K562 treated with DMSO at 1 percent for 48 hours (cell line): ENCODE measurements around the gene ALDOA. TPM values are rescaled to one million over a fixed set of nuclear protein-coding genes. Genes with fewer than 3 reads are reported as not detected.

ENCODE experiments used
- total RNA-seq: library from RNA; unstranded; fragments of 300-600 nt; gene quantifications from 2 replicates; pipeline ENCODE4 v1.2.3, GENCODE V29; 2022; ENCODE audit warnings: low replicate concordance; ENCODE audit errors: extremely low read depth

Gene ALDOA
- 2,195 and 3,246 TPM in 2 replicates for total RNA-seq

DNA sequence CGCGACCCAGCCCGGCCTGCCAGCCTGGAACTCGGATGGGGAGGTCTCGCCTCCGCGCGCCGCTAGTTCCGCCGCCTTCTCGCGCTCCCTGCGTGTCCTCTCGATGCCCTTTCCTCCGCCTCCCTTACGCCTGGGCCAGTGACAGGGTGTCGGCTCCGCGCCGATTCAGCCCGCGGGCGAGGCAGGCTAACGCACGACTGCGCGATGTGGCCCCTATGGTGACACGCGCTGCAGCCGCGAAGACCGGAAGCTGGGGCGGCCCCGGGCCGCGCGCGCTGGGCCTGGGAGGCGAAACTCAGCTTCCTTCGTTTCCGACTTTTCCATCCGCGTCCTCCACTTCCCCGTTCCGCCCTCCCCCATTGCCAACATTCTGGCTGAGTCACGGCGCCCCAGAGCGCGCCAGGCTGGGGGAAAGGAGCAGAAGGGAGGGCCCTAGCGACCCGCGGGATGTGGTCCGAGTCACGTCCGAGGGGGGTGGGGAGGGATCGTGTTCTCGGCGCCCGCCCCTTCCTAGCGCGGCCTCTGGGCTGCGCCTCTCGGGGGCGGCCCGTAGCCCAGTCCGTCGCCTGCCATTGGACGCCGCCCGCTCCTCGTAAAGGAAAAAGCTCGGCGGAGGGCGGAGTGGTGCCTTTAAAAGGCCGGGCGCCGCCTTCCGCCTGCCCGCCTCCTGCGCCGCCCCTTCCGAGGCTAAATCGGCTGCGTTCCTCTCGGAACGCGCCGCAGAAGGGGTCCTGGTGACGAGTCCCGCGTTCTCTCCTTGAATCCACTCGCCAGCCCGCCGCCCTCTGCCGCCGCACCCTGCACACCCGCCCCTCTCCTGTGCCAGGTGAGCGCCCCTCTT is at the start of gene ALDOA:
ALDOA (plus strand) TSS at position 659 of the 841 bp plus-strand sequence. CDS start 1,138 bp downstream, outside the sequence.

DNA sequence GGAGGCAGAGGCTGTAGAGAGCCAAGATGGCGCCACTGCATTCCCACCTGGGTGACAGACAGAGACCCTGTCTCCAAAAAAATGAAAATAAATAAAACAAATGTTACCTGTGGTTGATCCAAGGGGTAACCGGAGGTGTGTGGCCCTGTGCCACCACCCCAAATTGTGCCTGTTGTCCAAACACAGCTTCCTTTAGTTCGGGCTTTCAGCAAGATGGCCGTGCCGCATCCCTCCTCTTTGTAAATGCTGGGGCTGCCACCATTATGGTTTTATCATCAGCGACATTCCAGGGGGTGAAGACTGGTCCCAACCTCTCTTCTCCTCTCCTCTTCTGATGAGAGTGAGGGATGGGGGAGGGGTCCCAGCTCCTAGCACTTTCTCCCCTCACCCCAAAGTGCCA is 42.7 kb upstream of the ALDOA start, which contains the start of gene C16orf92:
C16orf92 (plus strand) TSS at position 312 of the 400 bp plus-strand sequence. CDS start 143 bp downstream, outside the sequence.

DNA sequence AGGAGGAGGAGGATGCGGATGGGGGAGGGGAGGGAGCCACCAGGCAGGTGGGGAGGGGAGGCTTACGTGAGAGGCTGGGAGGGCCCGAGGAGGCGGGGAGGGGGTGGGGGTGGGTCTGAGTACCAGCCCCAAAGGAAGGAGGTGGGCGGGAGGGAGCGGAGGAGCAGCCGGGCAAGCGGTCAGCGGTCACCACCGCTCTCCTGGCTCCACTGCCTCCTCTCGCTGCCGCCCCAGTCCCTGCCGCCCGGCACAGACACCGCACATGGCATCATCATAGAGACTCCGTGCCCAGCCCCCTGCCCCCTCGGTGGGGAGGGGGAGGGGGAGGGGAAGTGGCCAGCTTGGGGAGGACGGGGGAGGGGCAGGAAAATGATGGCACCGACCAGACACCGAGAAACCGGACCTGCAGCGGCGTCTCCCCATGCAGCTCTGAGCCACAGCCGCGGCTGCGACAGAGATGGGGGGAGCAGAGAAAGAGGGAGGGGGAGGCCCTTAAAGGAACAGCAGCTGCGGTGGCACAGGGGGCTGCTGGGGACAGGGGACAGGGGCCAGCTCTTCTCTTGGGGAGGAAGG is 34.6 kb upstream of the ALDOA start, which contains the start of gene TLCD3B:
TLCD3B (minus strand) TSS at position 431 of the 573 bp plus-strand sequence. CDS start 744 bp downstream, outside the sequence.

DNA sequence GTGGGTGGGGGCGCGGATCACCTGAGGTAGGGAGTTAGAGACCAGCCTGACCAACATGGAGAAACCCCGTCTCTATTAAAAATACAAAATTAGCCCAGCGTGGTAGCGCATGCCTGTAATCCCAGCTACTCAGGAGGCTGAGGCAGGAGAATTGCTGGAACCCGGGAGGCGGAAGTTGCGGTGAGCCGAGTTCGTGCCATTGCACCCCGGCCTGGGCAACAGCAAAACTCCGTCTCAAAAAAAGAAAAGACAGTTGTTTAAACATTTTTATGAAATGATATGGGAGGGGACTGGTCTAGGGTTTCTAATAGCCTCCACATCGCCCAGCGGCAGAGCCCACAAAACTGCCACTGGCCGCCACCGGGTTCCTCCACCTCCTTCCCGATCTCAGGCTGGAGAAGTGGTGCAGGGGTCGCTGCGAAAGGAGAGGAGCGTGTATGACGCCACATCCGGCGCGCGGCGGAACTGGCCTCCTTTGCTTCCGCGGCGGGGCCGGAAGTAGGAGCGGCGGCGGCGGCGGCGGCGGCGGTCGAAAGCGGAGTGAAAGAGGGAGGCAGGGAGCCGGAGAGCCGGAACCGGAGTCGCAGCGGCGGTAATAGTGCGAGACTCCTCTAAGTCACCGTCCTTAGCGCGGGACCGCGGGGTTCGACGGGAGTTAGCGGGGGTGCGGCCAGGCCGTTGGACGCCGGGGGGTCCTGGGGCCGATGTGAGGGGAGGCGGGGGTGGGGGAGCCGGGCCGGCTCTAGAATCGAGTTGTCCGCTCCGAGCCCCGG is 10.1 kb downstream of the ALDOA start, which contains the start of gene PPP4C:
PPP4C (plus strand) TSS at position 492 of the 773 bp plus-strand sequence. CDS start 384 bp downstream, outside the sequence.

DNA sequence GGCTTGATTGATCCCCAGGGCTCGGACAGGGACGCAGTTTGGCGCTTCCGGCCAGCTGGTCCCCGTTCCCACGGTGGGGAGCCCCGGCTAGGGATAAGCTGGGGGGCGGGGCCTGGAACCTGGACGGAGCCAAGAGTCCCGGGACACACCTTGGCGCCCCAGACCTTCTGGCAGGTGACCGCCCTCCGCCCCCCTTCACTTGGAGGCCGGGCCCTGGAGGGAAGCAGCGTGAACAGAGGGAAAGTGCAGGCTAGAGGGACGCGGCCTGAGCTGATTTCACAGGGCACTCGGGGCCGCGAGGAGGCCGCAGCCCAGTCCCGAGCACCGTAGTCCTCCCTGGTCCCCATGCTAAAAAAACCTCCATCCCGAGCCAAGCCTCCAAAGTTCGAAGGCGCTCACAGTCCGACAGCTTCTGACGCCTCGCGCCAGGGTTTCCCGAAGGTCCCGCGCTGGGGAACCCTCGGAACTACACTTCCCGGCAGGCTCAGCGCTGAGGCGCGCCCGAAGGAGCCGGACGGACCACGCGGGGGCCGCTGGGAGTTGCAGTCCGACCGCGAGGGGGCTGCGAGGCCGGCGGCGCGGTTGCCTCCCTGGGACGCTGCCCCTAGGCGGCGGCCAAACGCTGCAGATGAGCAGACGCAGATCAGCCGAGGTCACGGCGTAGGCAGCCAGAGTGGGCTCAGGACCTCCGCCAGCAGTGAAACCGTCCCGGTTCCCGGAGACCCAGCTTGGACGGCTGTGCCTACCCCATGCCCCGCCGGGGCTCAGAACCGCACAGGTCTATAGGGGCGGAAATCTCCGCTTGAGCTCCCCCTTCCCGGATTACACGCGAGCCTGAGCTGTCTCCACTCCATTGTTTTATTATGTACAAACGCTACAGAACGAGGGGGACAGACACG is 26.2 kb downstream of the ALDOA start, which contains the start of gene TBX6:
TBX6 (minus strand) TSS at position 451 of the 899 bp plus-strand sequence. CDS start 731 bp downstream, outside the sequence.

DNA sequence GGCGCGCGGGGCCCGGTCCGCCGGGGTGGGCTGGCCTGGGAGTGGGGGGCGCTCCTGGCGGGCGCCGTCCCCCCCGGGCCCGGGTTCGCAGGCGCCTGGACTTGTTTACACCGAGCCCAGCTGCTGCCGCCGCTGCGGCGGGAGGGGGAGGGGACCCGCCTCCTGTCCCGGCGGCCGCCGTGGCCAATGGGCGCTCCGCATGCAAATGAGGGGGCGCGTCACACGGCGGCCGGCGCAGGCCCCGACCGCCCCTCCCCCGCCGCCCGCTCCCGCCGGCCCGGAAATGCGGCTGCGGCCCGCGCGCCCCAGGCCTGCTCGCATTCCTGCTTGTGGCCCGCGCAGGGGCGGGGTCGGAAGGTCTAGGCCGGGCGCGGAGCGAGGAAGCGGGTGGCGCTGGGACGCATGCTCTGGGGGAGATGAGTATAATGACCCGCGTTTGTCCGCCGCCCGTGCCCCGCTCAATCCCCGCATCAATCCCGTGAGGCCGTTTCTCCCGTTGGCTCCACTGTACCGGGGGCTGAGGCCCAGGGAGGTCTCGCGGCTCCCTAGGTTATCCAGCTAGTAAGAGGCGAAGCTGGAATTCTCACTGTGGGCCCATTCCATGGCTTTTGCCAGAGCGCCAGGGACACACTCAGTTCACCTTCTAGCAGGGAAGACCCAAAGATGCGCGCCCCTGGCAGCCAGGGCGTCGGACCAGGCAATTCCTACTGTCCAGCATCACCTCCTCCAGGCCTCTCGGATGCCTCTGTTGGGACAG is 30.7 kb downstream of the ALDOA start, which contains the start of gene YPEL3:
YPEL3 (minus strand) TSS at position 109 of the 757 bp plus-strand sequence. CDS start 731 bp downstream, outside the sequence.

DNA sequence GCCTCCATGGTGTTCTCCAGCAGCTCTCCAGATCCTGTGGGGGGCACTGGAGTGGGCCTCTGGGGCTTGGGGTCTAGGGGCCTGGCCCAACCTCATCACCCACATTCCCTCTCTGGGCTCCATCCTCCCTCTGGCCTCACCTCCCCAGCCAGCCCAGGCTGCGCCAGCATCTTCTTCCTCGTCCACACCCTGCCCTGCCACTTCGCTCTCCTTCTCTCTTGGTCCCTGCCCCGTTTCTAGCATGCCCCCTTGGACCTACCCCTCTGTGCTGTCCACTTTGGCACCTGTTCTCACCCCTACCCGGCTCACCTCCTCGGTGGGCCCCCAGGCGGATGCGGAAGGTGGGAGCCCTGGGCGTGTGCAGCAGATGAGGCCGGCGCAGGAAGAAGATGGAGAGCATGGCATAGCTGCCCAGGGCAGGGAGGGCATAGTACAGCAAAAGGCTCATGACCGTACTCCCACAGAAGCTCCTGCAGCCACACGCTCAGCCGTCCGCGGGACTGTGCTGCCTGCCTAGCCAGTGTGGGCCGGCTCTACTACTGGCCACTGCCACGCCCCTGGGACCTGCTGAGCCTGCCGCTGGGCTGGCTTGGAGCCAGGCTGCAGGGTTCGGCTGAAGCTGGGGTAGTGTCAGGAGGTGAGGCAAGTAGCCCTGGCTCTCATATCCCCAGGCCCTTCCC is 47.6 kb downstream of the ALDOA start, which contains the start of gene GDPD3:
GDPD3 (minus strand) TSS at position 507 of the 680 bp plus-strand sequence; CDS start at position 448, 59 bp downstream.

Other genes with a start within 250 kb of the ALDOA start
- gene PAGR1, start 249.6 kb upstream of the ALDOA start, total RNA-seq, result not detected in 2 replicates
- gene MVP, start 245.3 kb upstream of the ALDOA start, total RNA-seq, result not detected in 2 replicates
- gene CDIPT, start 202.5 kb upstream of the ALDOA start, total RNA-seq, result not detected in 2 replicates
- gene SEZ6L2, start 166.2 kb upstream of the ALDOA start, total RNA-seq, result not detected in 2 replicates
- not detected in 2 replicates for gene ASPHD1, start 165.3 kb upstream of the ALDOA start, total RNA-seq
- gene KCTD13, start 139.5 kb upstream of the ALDOA start, total RNA-seq, result not detected in 2 replicates
- gene TMEM219, start 103.7 kb upstream of the ALDOA start, total RNA-seq, result not detected in 2 replicates
- not detected in 2 replicates for gene TAOK2, start 91.9 kb upstream of the ALDOA start, total RNA-seq
- gene HIRIP3, start 70.1 kb upstream of the ALDOA start, total RNA-seq, result not detected in 2 replicates
- gene INO80E, start 69.5 kb upstream of the ALDOA start, total RNA-seq, result not detected in 2 replicates
- not detected in 2 replicates for gene DOC2A, start 54.7 kb upstream of the ALDOA start, total RNA-seq
- not detected in 2 replicates for gene C16orf92, start 42.6 kb upstream of the ALDOA start, total RNA-seq
- not detected in 2 replicates for gene TLCD3B, start 34.5 kb upstream of the ALDOA start, total RNA-seq
- not detected in 2 replicates for gene PPP4C, start 10.2 kb downstream of the ALDOA start, total RNA-seq
- not detected in 2 replicates for gene TBX6, start 26.2 kb downstream of the ALDOA start, total RNA-seq
- gene YPEL3, start 30.5 kb downstream of the ALDOA start, total RNA-seq, result not detected in 2 replicates
- gene GDPD3, start 47.8 kb downstream of the ALDOA start, total RNA-seq, result not detected in 2 replicates
- not detected in 2 replicates for gene MAPK3, start 57.5 kb downstream of the ALDOA start, total RNA-seq
- gene CORO1A, start 117.8 kb downstream of the ALDOA start, total RNA-seq, result not detected in 2 replicates
- not detected in 2 replicates for gene BOLA2B, start 127.9 kb downstream of the ALDOA start, total RNA-seq
- gene SLX1A, start 128.1 kb downstream of the ALDOA start, total RNA-seq, result not detected in 2 replicates
- not detected in 2 replicates for gene SULT1A3, start 133.5 kb downstream of the ALDOA start, total RNA-seq
- gene NPIPB13, start 182.7 kb downstream of the ALDOA start, total RNA-seq, result not detected in 2 replicates